ENCODE measurements around the gene EPHA8.

GRCh38 chr1:22557341-22557950 is 5.8 kb upstream of the EPHA8 start:
- TF ChIP-seq CTCF (IDR thresholded peaks at IDR 0.05; ENCODE audit: insufficient read depth, low read depth, low read length) (no peak), EZH2 (IDR thresholded peaks at IDR 0.05; ENCODE audit: insufficient read depth, low read length) (no peak)

Measured in astrocyte (in vitro differentiated cells and primary cell).